Measurements from ENCODE around the gene TRPV3.
"Not testable (repeated sequence)": the region's sequence is repeated elsewhere in the genome, so short reads cannot be mapped to it uniquely, and the experiment has no call there.

Gene TRPV3

GRCh38 chr17:3545151-3545550, 12.5 kb downstream of the TRPV3 start:
- no peak for DNase-seq

DNA sequence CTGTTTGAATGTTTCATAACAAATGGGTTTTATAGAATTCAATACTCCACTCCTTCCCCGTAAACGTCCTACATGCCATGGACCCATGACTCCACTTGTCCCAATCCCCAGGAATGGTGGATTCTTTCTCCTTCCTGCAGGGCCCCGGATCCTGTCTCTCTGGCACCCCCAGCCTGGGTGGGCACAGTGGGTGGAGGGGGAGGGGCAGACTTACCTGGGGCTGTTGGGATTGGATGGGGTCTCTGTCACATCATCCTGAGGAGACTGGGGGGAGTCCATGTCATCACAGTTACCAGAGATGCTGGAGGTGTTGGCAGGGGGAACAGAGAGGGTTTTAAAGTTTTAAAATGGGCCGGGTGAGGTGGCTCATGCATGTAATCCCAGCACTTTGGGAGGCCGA, 13.2 kb downstream of the TRPV3 start:
- no peak for DNase-seq

- DNase-seq: no peak
Observed at GRCh38 chr17:3543453-3543852, 14.2 kb downstream of the TRPV3 start.

- DNase-seq: no peak
Observed at GRCh38 chr17:3542410-3543088, 15.1 kb downstream of the TRPV3 start.

DNA sequence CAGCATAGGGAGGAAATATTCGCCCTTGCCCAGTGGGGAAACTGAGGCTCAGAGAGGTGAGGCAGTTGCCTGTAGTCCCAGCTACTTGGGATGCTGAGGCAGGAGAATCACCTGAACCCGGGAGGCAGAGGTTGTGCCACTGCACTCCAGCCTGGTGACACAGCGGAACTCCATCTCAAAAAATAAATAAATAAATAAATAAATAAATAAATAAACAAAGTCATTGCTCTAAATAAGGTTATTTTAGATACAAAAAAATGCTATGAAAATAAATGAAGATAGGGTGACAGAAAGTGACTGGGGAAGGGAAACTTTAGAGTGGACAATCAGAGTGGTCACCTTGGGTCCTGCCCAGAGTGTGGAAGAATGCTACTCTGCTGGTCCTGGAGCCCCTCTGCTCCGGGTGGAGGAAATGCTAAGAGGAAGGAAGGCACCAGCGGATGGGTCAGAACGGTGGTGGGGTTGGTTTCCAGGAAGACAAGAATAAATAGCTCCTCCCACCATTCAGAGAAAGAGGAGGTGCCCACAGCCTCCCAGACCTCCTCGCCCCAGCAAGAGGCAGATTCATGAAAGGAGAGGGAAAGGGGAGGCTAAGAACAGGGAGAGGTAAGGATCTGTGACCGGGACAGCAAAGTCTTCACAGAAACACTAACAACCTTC, 17.6 kb downstream of the TRPV3 start:
- DNase-seq: no peak

GRCh38 chr17:3536716-3537115, 20.9 kb downstream of the TRPV3 start:
- DNase-seq: no peak

- peak in 1 of 2 experiments; percentile 9 for DNase-seq
Observed at GRCh38 chr17:3535253-3535995, 22.2 kb downstream of the TRPV3 start.

DNA sequence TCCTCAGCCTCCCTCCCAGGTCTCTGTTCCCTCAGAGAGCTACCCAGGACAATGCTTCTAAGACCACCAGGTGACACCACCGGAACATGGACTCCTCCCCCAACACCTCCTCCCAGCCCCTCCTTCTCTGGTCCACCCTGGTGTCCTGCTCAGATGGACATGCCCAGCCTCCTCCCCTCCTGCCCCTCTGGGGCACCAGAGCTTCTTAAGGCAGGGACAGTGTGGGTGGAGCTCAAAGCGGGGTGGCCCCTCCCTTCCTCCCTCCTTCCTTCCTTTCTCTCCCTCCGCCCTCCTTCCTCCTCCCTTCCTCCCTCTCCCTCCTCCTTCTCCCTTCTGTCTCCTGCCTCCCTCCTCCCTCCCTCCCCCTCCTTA, 22.7 kb downstream of the TRPV3 start:
- no peak for DNase-seq

DNA sequence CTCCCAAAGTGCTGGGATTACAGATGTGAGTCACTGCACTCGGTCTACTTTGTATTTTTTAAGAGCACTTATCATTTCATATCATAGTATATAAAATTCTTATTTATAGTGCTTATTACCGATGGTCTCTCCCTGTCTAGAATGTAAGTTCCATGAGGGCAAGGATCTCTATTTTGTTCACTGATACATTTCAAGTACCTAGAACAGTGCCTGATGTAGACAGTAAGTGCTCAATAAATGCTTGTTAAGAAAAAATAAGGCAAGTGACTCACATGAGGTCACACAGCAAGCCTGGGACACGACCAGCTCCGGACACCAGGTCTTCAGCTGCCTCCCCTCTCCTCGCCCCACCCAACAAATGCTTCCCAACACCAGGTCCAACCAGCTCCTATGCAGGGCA, 23.9 kb downstream of the TRPV3 start:
- no peak for DNase-seq

DNA sequence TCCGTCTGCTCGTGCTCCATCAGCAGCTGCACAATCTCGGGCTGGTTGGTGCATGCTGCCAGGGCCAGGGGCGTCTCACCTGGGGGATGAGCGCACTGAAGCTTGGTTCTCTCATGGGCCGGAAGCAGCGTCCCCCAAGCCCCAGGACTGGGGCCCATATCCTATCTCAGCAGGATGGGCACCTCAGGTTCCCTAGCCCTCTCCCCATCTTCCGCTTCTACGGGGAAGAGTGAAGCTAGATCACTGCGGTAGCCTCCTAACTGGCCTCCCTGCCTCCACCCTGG, 24.8 kb downstream of the TRPV3 start:
- DNase-seq: no peak

DNA sequence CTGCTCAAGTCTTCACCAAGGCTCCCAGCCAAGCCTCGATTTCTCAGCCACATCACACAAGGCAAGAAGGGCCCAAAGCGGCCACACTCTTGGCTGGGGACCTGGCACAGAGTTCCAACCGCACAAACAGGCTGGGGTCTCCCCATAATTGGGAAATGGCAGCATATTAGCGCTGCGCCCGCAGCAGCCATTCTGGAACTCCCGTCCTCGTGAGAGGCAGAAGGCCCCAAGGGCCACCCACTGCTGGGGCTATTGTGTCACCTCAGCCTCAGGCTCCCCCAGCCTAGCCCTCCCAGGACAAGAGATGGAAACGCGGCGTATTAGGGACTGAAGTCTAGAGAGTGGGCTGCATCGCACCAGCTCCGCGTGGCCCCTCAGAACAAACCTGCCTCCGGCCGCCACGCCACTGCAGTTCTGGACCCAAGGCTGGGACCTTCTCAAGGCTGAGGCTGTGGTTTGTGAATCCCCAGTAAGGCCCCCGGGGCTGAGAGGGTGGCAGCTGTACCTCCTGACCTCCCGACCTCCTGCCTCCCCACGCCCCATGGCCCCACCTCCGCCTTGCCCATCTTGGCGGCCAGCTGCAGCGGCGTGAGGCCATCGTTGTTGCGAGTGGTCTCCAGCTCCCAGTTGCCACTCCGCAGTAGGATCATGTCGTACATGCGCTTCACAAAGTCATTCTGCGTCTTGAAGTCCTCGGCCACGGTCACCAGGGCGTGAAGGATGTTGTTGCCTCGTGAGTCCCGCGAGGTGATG, 25.3 kb downstream of the TRPV3 start:
- no peak for DNase-seq

- DNase-seq: no peak
Observed at GRCh38 chr17:3531266-3532101, 26.1 kb downstream of the TRPV3 start.

- no peak for DNase-seq
Observed at GRCh38 chr17:3529817-3530741, 27.5 kb downstream of the TRPV3 start.

DNA sequence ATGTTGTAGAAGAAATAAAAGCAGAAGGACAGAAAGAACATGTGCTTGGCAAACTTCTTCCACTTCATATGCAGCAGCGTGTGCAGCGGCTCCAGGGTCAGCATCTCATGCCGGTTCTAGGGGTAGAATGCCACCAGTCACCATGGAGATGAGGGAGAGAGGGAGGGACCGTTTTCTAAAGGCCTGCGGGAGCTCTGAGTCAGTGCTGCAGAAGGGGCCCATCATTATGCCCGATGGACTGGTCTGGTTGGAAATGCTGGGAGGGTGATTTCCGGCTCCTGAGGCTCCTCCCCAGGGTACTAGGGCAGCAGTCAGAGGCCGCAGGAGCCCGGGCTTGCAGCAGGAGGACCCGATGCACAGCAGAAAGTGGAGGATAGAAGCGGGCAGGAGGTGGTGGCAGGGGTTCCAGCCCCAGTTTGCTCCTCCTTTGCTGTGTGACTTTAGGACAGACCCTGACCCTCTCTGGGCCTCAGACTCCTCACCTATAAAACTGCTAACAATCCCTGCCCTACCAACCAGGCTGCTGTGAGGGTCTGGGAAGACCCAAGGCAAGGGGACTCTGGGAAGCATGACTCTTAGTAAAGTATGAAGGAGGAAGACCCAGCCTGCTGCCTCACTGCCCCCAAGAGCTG, 28.6 kb downstream of the TRPV3 start:
- DNase-seq: no peak

DNA sequence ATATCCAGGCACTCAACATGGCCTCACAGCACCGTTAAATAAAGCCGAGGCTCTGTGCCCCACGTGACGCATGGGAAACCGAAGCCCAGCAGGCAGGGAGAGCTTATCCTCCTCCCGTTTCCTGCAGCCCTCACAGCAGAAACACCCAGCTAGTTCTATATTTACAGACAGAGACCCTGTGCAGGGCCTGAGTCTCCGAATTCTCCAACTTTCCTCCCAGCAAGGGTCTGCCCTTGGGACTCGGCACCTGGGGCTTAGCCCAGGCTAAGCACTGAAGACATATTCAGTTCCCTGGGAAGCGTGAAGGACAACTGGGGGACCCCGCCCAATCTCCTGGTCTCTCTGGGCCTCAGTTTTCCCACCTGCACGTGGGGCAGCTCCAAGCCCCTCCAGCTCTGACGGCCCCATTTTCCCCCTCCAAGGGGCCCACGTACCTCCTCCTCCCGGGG, 29.2 kb downstream of the TRPV3 start:
- DNase-seq: no peak

- no peak for DNase-seq
Observed at GRCh38 chr17:3527896-3528295, 29.7 kb downstream of the TRPV3 start.

DNA sequence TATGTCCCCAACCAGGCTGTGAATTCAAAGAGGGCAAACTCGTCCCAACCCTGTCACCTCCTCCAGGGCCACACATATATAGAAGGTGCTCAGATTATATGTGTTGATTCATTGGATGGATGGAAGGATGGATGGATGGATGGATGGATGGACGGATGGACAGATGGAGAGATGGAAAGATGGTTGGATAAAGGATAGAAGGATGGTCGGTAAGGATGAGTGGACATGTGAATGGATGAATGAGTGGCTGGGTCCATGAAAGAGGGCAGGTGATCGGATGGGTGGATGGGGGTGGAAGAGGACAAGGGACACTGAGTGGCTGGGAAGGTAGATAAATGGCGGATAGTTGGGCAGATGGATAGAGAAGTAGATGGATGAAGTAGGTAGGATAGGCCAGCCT, 30.1 kb downstream of the TRPV3 start:
- DNase-seq: no peak

- DNase-seq: no peak
Observed at GRCh38 chr17:3526971-3527370, 30.6 kb downstream of the TRPV3 start.

DNA sequence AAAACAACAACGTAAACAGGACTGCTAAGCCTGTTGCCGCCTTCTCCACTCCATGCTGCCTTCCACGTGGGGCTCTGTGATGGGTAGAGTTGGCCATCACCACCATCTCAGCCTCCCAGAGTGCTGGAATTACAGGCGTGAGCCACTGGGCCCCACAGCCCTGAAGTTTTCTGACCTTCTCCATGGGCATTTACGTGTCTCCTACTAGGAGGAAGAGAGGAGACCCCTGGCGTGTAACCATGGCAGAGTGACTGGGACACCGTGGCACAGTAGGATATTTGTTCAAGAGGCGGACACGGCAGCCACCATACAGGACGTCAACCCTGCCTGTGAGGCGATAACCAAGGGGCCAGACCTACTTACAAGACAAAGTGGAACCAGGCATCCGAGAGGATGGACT, 31.1 kb downstream of the TRPV3 start:
- no peak for DNase-seq

DNA sequence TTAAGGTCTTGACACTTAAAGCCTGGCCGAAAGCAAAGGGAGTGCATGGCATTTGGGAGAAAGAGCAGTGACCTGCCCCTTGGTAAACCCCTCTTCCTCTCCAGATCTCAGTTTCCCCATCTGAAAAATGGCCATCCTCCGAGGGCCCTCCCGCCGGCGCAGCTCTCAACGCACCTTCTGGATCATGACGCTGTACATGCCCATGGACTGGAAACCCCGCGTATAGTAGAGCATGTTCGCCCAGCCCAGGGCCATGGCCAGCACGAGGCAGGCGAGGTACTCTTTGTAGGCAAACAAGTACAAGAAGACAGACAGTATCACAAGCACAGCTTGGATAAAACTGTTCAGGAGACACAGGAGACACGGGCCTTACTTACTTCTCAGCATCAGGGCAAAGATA, 33.6 kb downstream of the TRPV3 start:
- DNase-seq: no peak

DNA sequence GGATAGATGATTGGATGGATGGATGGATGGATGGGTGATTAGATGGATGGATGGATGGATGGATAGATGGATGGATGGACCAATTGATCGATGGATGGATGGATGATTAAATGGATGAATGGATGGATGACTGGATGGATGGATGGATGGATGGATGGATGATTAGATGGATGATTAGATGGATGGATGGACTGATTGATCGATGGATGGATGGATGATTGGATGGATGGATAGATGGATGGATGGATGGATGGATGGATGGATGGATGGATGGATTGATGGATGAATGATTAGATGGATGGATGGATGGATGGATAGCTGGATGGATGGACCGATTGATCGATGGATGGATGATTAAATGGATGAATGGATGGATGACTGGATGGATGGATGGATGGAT, 38.1 kb downstream of the TRPV3 start:
- not testable (repeated sequence) for DNase-seq

Data from NCI-H187 (cell line).